Activated CD4-positive, alpha-beta T cell treated with anti-CD3 and anti-CD28 coated beads for 36 hours (primary cell): Measurements from ENCODE around the gene PRKCE. TPM values are rescaled to one million over a fixed set of nuclear protein-coding genes. Genes with fewer than 3 reads are reported as not detected.
A peak's percentile ranks its signal among the peaks of the same experiment; 100 is the strongest.

Experiments used
- ATAC-seq: fragments of 200-7000 bp; cut with Tn5 transposase; one replicate; pipeline ENCODE4 v1.10.0; 2021; ENCODE audit warnings: mild to moderate bottlenecking, moderate library complexity
- CTCF ChIA-PET: fragments of 350-600 bp; sonication (Branson Sonifier 250); formaldehyde crosslinking; loops from one replicate; lab custom pipeline; 2021; ENCODE audit warnings: antibody characterized with exemption; lab: Charles Lee
- POLR2A ChIA-PET: fragments of 350-600 bp; sonication (Branson Sonifier 250); formaldehyde crosslinking; loops from one replicate; lab custom pipeline; 2021; ENCODE audit warnings: antibody characterized with exemption, inconsistent platforms; lab: Charles Lee
- DNase-seq: peaks from one replicate; pipeline ENCODE4 v3.0.0-alpha.2; 2020
- H3K27ac Mint-ChIP-seq: one replicate; pipeline ENCODE4 v1.8.0; 2021; ENCODE audit warnings: mixed read lengths
- H3K27me3 Mint-ChIP-seq: one replicate; pipeline ENCODE4 v1.8.0; 2021; ENCODE audit warnings: mixed read lengths
- H3K36me3 Mint-ChIP-seq: one replicate; pipeline ENCODE4 v1.8.0; 2021; ENCODE audit warnings: low read depth, mixed read lengths
- H3K4me1 Mint-ChIP-seq: one replicate; pipeline ENCODE4 v1.8.0; 2021; ENCODE audit warnings: mixed read lengths
- H3K4me3 Mint-ChIP-seq: one replicate; pipeline ENCODE4 v1.8.0; 2021; ENCODE audit warnings: mild to moderate bottlenecking, moderate library complexity, mixed read lengths
- H3K9me3 Mint-ChIP-seq: one replicate; pipeline ENCODE4 v1.8.0; 2021; ENCODE audit warnings: low read depth, mixed read lengths
- intact Hi-C, 2 experiments: fragments of 100-400 bp; cut with DNase I in 1 of 2; cut with micrococcal nuclease in 1 of 2; formaldehyde crosslinking; loops; one replicate each; pipeline versions ENCODE4 v1.14.2 to v1.15.1; 2022 to 2024; cut with DNase I, micrococcal nuclease
- total RNA-seq, 2 experiments: library from RNA; stranded (reverse); gene quantifications; one replicate each; pipeline ENCODE4 v1.2.3, GENCODE V29; 2021

PRKCE gene
- total RNA-seq, 2 experiments from 2014 or later = 9.0 to 13.2 TPM

GRCh38 chr2:45745231-45745630 is 93.8 kb downstream of the PRKCE start:
- Mint-ChIP-seq H3K4me3 (no peak overlapping the region), H3K27ac (no peak overlapping the region), H3K36me3 (peaks cover 2% of the 10 kb centered on the region), H3K4me1 (peaks cover 9% of the 10 kb centered on the region), H3K9me3 (peaks cover 2% of the 10 kb centered on the region), H3K27me3 (no peaks in the 10 kb centered on the region)
- CTCF ChIA-PET = interaction anchor here (0.6 kb wide), 1 partner anchor 107 kb away, joined by 3 read pairs; no protein-coding TSS in a partner anchor
- intact Hi-C loops = no loop called here
- POLR2A ChIA-PET = no interaction called here
- ATAC-seq (no peak), DNase-seq (no peak)

GRCh38 chr2:45746888-45747287 is 95.4 kb downstream of the PRKCE start:
- ATAC-seq (no peak), DNase-seq (no peak)
- Mint-ChIP-seq H3K27ac (no peak overlapping the region), H3K4me3 (no peak overlapping the region), H3K9me3 (peaks cover 2% of the 10 kb centered on the region), H3K36me3 (peaks cover 2% of the 10 kb centered on the region), H3K4me1 (peaks cover 20% of the 10 kb centered on the region), H3K27me3 (no peaks in the 10 kb centered on the region)
- intact Hi-C loops = no loop called here
- ChIA-PET POLR2A (no interaction called here), CTCF (no interaction called here)

- Mint-ChIP-seq H3K36me3 (peaks cover 2% of the 10 kb centered on the region), H3K4me1 (peaks cover 20% of the 10 kb centered on the region), H3K9me3 (peaks cover 2% of the 10 kb centered on the region), H3K4me3 (no peak overlapping the region), H3K27ac (no peak overlapping the region), H3K27me3 (no peaks in the 10 kb centered on the region)
- DNase-seq (no peak), ATAC-seq (no peak)
- ChIA-PET CTCF (no interaction called here), POLR2A (no interaction called here)
- intact Hi-C loops = no loop called here
Measured at GRCh38 chr2:45747363-45747762, 95.9 kb downstream of the PRKCE start.

- intact Hi-C loops = no loop called here
- DNase-seq (peak; percentile 13), ATAC-seq (no peak)
- no peak overlapping the region for H3K4me3 Mint-ChIP-seq
- POLR2A ChIA-PET = no interaction called here
- no peak overlapping the region for H3K27ac Mint-ChIP-seq
- H3K27me3 Mint-ChIP-seq = no peaks in the 10 kb centered on the region
- peaks cover 2% of the 10 kb centered on the region for H3K9me3 Mint-ChIP-seq
- CTCF ChIA-PET = interaction anchor here (0.6 to 1.7 kb wide), 2 partner anchors 10 to 59 kb away, joined by 3 to 4 read pairs; no protein-coding TSS in a partner anchor
- peaks cover 20% of the 10 kb centered on the region for H3K4me1 Mint-ChIP-seq
- H3K36me3 Mint-ChIP-seq = peaks cover 2% of the 10 kb centered on the region
Measured at GRCh38 chr2:45748239-45748638, 96.8 kb downstream of the PRKCE start.

- intact Hi-C loops = loop anchor here in 1 of 2 experiments (1.0 kb wide), 1 partner anchor 100 kb away; no protein-coding TSS in a partner anchor
- Mint-ChIP-seq H3K9me3 (peaks cover 2% of the 10 kb centered on the region), H3K27ac (peak overlapping the region; percentile 75), H3K4me1 (peaks cover 23% of the 10 kb centered on the region), H3K36me3 (peaks cover 2% of the 10 kb centered on the region), H3K4me3 (no peak overlapping the region), H3K27me3 (no peaks in the 10 kb centered on the region)
- DNase-seq (no peak), ATAC-seq (peak; percentile 8)
- ChIA-PET CTCF (no interaction called here), POLR2A (no interaction called here)
Measured at GRCh38 chr2:45750001-45750400, 98.5 kb downstream of the PRKCE start.

GRCh38 chr2:45750484-45750883 is 99.0 kb downstream of the PRKCE start:
- H3K36me3 Mint-ChIP-seq = peaks cover 2% of the 10 kb centered on the region
- H3K27ac Mint-ChIP-seq = peak overlapping the region; percentile 75
- H3K4me1 Mint-ChIP-seq = peaks cover 23% of the 10 kb centered on the region
- peaks cover 2% of the 10 kb centered on the region for H3K9me3 Mint-ChIP-seq
- H3K27me3 Mint-ChIP-seq = no peaks in the 10 kb centered on the region
- peak; percentile 96 for ATAC-seq
- peak; percentile 17 for DNase-seq
- intact Hi-C loops = loop anchor here in 1 of 2 experiments (1.0 kb wide), 1 partner anchor 100 kb away; no protein-coding TSS in a partner anchor
- no peak overlapping the region for H3K4me3 Mint-ChIP-seq
- CTCF ChIA-PET = no interaction called here
- POLR2A ChIA-PET = no interaction called here

- Mint-ChIP-seq H3K4me3 (no peak overlapping the region), H3K27me3 (no peaks in the 10 kb centered on the region), H3K27ac (no peak overlapping the region), H3K9me3 (no peaks in the 10 kb centered on the region), H3K4me1 (peaks cover 23% of the 10 kb centered on the region), H3K36me3 (no peaks in the 10 kb centered on the region)
- no peak for ATAC-seq
- CTCF ChIA-PET = no interaction called here
- POLR2A ChIA-PET = no interaction called here
- DNase-seq = no peak
- intact Hi-C loops = no loop called here
Measured at GRCh38 chr2:45753381-45753780, 101.9 kb downstream of the PRKCE start.

- peaks cover 21% of the 10 kb centered on the region for H3K4me1 Mint-ChIP-seq
- POLR2A ChIA-PET = no interaction called here
Measured at GRCh38 chr2:45754131-45755010, 102.9 kb downstream of the PRKCE start.

GRCh38 chr2:45755585-45756335 is 104.3 kb downstream of the PRKCE start:
- Mint-ChIP-seq H3K4me3 (no peak overlapping the region), H3K27me3 (no peaks in the 10 kb centered on the region), H3K9me3 (no peaks in the 10 kb centered on the region), H3K27ac (no peak overlapping the region), H3K4me1 (peaks cover 8% of the 10 kb centered on the region), H3K36me3 (no peaks in the 10 kb centered on the region)
- POLR2A ChIA-PET = no interaction called here
- intact Hi-C loops = no loop called here
- no peak for ATAC-seq
- CTCF ChIA-PET = interaction anchor here (0.6 to 1.7 kb wide), 2 partner anchors 24 to 138 kb away, joined by 3 to 7 read pairs; no protein-coding TSS in a partner anchor
- no peak for DNase-seq

More at GRCh38 chr2:45754131-45755010, 102.9 kb downstream of the PRKCE start:
- Mint-ChIP-seq H3K4me3 (no peak overlapping the region), H3K36me3 (no peaks in the 10 kb centered on the region), H3K9me3 (no peaks in the 10 kb centered on the region), H3K27ac (no peak overlapping the region), H3K27me3 (no peaks in the 10 kb centered on the region)
- DNase-seq (no peak), ATAC-seq (no peak)
- CTCF ChIA-PET = no interaction called here
- intact Hi-C loops = no loop called here

GRCh38 chr2:45758018-45758417 is 106.5 kb downstream of the PRKCE start:
- ATAC-seq = no peak
- no peak overlapping the region for H3K27ac Mint-ChIP-seq
- ChIA-PET POLR2A (no interaction called here), CTCF (interaction anchor here (0.9 kb wide), 1 partner anchor 9 kb away, joined by 4 read pairs; no protein-coding TSS in a partner anchor)
- no peak for DNase-seq
- H3K4me3 Mint-ChIP-seq = no peak overlapping the region
- H3K27me3 Mint-ChIP-seq = no peaks in the 10 kb centered on the region
- peaks cover 2% of the 10 kb centered on the region for H3K4me1 Mint-ChIP-seq
- intact Hi-C loops = no loop called here
- no peaks in the 10 kb centered on the region for H3K9me3 Mint-ChIP-seq
- H3K36me3 Mint-ChIP-seq = no peaks in the 10 kb centered on the region

GRCh38 chr2:45759310-45759851 is 107.9 kb downstream of the PRKCE start:
- ATAC-seq = no peak
- H3K4me3 Mint-ChIP-seq = no peak overlapping the region
- H3K36me3 Mint-ChIP-seq = no peaks in the 10 kb centered on the region
- CTCF ChIA-PET = interaction anchor here (0.9 to 1.2 kb wide), 2 partner anchors 16 to 19 kb away, joined by 4 to 5 read pairs; no protein-coding TSS in a partner anchor
- no peak overlapping the region for H3K27ac Mint-ChIP-seq
- no peaks in the 10 kb centered on the region for H3K9me3 Mint-ChIP-seq
- POLR2A ChIA-PET = interaction anchor here (0.6 kb wide), 1 partner anchor 863 kb away, joined by 4 read pairs; no protein-coding TSS in a partner anchor
- no peaks in the 10 kb centered on the region for H3K27me3 Mint-ChIP-seq
- H3K4me1 Mint-ChIP-seq = no peaks in the 10 kb centered on the region
- no peak for DNase-seq
- intact Hi-C loops = no loop called here
